ENCODE results near the gene COL18A1.

COL18A1 gene

DNA sequence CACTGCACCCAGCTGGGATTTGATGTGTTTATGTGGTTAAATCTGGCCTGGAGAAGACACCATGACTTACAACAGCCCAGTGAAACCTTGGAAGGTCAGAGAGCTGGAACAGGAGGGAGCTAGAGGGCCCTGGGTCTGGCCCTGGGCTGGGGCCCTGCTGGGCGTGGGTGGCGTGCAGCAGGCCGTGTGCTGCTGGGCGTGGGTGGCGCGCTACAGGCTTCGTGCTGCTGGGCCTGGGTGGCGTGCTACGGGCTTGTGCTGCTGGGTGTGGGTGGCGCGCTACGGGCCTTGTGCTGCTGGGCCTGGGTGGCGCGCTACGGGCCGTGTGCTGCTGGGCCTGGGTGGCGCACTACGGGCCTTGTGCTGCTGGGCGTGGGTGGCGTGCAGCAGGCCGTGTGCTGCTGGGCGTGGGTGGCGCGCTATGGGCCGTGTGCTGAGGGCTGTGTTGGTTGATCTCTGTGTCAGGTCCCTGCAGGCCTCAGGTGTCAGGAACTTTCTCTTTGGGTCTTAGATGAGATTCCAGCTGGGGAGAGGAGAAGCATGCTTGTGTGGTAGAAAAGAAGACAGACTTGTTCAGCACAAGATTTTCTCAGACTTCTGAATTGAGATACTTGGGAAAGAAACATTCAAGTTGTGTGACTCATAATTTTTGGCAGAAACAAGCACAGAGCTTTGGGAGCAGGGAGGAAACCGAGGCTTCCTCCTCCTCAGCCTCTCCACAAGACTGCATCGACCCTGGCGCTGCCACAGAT is 66.0 kb downstream of the COL18A1 start:
- no peak for DNase-seq

DNA sequence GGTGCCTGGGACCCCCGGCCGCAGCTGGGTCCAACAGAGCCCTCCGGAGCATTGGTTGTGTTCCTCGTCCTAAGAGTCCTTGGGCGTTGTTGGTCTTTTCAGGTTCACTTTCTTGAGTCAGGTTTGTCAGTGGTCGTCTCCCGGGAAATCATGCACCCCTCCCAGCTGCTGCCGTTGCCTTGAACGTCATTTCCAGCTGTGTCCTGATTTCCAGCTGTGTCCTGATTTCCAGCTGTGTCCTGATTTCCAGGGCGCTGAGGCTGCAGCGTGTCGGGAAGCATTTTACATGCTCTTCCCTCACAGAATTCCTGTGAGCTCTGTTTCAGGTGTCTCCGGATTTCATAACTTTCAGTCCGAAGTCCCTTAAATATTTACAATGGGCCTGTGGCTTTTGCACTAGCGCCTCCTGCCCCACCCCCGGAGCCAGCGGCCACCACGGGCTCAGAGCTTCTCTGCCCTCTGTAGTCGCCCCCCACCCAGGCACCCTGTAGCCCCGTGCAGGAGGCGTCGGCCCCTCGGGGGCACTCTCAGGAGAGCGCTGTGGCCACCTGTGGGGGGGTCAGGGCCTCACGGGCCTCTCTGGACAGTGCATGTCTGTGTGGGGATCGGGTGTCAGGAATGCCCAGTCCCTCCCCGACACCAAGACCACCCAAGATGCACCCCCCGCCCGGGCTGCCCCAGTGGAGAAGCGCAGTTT is 66.7 kb downstream of the COL18A1 start:
- DNase-seq = no peak

DNA sequence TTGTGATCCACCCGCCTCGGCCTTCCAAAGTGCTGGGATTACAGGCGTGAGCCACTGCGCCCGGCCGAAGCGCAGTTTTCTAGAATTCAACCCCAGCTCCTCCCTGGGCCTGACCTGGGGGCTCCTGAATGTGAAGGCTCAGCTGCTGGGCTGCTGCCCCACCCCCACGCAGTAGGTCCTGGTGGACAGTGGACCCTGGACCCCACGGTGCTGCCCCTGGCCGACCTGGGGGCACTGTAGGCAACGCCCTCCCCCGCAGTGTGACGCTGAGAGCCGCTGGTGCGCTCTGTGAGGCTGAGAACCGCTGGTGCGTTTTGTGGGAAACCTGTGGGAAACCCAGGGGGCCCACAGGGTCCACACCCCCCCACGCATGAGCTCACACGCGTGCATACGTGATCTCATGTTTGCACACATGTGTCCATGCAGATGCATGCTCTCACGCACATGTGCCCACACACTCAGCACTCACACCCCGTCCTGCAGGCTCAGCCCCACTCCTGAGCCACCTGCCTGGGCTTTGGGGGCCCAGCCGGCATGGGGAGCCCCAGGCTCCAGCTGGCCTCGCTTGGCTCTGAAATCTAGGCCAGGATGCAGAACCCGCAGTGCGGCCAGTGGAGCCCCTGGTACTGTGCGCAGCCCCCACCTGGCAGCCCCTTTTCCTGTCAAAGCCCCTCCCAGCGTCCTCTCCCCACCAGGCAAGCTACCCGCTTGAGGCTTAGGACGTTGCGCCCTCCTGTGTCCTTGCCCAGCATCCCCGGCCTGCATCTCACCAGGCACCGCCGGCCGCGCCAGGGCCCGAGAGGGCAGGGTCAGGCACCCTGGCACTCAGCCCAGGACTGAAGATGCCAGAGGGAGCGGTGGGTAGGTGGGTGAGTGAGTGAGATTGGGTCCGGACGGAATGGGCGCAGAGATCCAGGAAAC is 67.7 kb downstream of the COL18A1 start:
- no peak for DNase-seq

DNA sequence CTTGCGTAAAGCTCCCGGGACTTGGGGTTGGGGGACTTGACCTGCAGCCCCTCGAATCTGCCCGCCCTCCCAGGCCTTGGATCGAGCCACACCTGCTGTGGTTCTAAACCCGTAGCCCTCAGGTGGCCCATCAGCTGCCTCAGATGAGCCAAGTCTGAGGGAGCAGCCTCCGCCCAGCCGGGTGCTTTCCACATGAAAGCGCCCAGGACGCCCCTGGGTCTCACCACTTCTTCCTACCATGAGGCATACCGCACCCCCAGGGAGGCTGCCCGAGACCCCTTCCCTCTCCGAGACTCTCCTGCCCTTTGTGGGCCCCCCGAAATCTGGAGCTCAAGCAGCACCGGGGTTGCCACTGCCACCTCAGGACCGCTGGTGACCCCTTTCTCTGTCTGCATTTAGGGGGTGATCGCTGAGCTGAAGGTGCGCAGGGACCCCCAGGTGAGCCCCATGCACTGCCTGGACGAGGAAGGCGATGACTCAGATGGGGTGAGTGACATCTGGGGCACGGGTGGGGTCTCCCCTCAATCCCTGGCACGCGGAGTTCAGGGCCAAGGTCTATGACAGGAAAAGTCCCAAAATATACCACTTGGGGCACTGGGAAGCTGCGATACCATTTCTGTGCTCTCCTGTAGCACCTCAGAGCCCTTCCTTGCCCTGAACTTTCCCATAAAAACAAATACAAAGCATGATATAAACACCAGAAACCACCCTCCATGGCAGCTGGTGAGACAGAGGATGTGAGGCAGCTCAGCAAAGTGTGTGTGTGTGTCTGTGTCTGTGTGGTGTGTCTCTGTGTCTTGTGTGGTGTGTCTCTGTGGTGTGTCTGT is 68.7 kb downstream of the COL18A1 start:
- DNase-seq = no peak

DNA sequence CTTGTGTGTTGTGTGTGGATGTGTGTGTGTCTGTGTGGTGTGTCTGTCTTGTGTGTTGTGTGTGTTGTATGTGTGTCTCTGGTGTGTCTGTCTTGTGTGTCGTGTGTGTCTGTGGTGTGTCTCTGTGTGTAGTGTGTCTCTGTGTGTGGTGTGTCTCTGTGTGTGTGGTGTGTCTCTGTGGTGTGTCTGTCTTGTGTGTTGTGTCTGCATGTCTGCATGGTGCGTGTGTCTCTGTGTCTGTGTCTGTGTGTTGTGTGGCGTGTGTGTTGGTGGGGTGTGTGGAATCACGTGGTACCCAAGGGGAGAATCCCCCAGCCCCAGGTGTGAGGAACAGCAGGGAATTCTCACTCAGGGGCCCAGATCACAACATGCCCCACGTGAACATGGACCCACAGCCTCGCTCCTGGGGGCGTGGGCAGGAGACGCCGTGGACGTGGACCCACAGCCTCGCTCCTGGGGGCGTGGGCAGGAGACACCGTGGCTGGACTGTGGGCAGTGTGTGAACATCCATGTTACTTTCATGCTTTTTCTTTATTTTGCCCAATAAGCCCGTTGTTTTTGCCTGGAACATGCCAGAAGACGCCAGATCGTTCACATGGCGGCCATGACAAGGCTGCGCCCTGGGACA is 69.5 kb downstream of the COL18A1 start:
- no peak for DNase-seq

DNA sequence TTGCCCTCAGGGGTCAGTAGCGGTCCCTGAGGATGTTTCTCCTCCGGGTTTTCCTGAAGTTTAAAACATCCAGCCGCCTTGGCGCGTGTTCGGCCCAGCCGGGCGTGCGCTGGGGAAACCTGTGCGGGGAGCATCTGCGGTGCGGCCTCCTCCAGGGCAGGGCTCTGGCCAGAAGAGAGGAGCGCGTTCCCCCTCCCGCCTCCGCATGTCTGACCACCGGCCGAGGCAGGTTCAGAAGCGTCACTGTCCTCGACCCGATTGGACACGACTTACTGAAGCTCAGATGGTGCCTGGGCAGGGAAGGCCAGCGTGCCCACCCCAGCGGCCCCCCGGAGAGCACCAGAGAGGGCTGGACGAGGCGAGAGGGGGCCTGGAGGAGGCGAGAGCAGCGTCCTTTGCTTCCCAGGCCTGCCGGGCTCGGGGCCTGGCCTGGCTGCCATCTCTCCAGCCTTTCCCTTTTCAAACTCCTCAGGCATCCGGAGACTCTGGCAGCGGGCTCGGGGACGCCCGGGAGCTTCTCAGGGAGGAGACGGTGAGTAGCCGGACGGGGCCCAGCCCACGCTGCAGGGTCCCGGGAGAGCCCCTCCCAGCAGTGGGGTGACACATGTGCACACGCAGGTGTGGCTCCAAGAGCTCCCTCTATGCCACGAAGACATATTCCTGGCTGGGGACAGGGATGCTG is 70.2 kb downstream of the COL18A1 start:
- DNase-seq = no peak

DNA sequence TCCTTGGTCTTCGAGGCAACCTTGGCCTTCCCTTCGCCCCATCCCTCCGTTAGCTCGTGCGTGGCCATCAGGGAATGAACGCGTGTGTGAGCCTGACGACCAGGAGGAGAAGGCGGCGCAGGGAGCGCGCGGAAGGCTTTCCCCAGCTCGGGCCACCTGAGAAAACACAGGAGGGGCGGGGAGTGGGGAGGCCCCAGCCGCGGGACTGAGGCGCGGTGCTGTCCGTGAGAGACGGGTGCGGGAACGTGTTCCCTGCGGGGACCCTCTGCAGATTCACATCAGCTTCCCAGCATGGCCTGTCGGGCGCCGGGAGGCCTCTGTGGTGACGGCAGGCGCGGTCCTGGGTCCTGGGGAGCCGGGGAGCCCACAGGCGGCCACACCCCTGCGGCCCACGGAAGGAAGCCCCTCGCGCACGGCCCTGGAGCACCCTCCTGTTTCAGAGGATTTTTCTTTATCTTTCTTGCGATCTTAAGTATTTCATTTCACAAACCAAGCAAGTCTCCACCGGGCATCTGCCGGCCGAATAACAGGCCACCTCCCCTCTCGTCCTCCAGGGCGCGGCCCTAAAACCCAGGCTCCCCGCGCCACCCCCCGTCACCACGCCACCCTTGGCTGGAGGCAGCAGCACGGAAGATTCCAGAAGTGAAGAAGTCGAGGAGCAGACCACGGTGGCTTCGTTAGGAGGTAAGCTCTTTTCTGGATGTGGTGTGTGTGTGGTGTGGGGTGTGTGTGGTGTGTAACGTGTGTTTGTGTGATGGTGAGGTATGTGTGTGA is 71.0 kb downstream of the COL18A1 start:
- no peak for DNase-seq

DNA sequence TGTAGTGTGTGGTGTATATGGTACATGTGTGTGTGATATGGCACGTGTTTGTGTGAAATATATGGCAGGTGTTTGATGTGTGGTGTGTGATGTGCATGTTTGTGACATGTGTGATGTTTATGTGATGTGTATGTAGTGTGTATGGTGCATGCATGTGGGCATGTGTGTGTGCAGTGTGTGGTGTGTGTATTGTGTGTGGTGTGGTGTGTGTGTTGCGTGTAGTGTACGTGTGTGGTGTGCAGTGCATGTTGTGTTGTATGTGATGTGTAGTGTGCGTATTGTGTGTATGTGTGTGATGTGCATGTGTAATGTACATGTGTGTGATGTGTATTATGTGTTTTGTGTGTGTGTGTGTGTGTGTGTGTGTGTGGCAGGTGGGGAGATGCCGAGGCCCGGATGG is 71.6 kb downstream of the COL18A1 start:
- DNase-seq = no peak

DNA sequence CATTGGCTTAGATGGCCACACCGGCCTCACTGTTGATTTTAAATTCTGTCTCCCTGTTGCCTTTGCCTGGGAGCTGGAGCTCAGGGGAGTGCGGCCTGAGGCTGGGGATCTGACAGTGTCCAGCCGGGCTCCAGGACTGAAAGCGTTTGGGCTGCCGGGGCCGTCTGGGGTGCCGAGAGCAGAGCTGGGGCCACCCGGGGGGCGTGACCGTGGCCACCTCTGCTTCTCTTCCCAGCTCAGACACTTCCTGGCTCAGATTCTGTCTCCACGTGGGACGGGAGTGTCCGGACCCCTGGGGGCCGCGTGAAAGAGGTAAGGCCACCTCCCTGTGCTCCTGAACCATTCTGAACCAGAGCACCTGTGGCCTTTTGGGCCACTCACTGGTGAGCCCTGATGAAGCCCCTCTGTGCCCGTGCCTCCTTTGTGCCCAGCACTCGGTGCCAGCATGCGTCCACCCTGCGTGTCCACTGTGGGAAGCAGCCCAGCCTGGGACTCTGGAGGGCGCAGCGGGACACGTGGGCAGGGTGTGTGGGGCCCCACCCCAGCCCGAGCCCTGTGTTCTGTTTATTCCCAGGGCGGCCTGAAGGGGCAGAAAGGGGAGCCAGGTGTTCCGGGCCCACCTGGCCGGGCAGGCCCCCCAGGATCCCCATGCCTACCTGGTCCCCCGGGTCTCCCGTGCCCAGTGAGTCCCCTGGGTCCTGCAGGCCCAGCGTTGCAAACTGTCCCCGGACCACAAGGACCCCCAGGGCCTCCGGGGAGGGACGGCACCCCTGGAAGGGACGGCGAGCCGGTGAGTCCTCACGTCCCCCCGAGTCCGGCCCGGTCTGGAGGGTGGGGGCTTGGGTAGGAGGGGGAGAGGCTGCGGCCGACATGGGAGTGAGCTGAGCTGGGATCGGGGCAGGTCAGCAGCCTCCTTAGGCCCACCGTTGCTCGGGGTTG is 72.5 kb downstream of the COL18A1 start:
- DNase-seq = no peak

DNA sequence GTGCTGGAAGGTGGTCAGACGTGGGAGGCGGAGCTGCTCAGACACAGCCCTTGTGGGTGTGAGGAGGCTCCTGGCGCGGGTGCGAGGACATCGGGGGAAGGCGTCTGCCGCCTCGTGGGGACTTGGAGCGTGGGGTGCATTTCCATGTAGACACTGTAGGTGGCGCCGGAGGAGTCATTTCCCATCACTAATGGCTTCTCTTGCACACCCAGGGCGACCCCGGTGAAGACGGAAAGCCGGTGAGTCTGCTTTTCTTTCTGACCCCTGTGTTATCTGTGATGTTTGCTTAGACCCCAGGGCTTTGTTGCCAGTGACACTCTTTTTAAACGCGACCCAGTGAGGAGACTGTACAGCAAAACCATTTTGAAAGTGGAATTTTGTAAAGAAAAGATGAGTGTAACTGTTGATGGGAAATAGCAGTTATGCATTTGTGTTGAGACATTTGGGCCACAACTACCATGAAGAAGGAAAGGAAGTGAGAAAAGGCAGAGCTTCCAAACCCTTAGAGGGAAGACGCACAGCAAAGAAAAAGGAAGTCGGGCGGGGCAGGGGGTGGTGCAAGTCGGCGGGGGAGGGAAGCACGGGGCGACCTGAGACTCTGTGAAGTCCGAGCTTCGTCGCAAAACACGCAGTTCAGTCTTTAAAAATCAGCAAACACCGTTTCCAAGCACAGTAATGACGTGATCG is 73.3 kb downstream of the COL18A1 start:
- peak; percentile 87 for DNase-seq

DNA sequence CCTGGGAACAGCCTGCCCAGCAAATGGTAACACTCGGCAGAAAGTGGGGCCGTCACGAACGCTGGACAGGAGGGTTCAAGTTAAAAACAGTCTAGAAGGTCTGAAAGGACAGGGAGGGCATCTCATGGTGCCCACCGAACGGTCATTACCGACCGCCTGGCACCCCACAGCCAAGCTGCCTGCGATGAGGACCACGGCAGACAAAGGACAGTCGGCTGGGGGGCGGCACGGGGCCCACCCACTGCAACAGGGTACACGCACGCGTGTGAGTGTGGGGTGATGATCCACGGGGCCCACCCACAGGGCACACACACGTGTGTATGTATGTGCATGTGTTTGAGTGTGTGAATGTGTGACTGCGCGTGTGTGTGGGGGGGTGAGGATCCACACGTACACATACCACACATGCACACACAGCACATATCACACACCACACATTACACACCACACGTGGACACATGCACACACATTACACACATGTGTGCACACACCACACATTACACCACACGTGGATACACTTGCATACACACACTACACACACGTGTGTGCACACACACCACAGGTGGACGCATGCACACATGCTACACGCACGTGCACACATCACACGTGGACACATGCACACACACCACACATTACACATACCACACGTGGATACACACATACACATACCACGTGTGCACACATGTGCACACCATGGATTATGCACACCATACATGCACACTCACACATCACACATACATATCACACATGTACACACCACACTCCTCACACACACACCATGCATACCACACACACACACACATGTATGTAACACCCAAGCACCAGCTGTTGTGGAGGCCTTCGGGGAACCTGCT is 74.1 kb downstream of the COL18A1 start:
- no peak for DNase-seq

DNA sequence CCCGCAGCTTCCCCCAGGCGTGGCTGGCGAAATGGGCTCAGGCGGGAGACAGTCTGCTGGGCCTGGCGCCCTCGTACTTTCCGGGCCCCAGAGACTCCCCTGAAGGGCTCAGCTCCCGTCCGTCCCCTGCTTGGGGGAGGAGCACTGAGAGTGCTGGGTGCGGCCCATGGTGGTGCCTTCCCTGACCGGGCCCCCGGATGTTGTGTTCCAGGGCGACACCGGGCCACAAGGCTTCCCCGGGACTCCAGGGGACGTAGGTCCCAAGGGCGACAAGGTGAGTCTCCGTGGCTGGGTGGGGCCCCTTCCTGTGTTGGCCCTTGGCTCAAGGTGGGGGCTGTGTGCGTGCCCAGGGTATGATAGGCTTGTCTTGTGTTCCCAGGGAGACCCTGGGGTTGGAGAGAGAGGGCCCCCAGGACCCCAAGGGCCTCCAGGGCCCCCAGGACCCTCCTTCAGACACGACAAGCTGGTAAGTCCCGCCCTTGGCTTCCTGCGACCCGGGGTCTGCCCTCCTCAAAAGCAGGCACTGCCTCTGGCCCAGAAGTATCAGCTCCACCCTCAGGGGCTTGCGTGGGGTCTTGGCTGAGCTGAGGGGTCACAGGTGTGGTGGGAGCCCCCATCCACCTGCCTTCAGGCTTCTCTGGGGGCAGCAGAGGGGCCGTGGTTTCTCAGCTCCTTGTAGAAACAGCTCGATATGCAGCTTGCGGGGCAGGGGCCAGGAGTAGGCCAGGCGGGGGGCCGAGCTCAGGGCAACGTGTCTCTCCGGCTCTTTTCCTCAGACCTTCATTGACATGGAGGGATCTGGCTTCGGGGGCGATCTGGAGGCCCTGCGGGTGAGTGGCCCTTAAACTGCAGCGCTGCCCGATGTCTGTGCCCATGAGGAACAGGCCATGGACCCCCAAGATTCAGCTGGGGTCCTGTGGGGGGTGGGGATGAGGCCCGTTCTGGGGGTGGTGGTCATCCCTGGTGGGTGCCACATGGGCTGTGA is 75.0 kb downstream of the COL18A1 start:
- DNase-seq = no peak

DNA sequence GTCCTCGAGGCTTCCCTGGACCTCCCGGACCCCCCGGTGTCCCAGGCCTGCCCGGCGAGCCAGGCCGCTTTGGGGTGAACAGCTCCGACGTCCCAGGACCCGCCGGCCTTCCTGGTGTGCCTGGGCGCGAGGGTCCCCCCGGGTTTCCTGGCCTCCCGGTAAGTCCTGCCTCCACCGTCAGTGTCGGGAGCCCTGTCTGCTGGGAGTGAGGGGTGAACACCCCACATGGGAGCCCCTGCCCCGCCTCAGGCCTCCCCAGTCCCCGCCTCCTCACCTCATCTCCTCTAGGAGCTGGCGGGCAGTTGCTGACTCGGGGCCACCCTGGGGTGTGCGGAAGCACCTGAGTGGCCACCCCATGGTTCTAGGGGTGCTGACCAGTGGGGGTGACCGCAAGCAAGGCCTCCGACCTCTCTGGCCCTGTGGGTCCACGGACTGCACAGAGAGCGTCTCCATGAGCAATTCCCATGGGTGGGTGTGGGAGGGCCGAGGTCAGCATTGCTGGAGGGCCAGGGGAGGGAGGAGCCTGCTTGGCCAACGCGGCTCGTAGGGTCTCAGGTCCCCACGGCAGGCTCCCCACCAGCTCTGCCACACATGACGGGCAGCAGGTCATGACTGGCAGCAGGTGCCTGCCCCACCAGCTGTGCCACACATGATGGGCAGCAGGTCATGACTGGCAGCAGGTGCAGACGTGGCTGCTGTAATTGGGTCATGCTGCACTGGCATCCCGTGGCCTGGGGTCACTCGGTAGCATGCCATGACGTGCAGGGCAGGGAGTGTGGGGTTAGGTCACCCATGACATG is 75.9 kb downstream of the COL18A1 start:
- no peak for DNase-seq

DNA sequence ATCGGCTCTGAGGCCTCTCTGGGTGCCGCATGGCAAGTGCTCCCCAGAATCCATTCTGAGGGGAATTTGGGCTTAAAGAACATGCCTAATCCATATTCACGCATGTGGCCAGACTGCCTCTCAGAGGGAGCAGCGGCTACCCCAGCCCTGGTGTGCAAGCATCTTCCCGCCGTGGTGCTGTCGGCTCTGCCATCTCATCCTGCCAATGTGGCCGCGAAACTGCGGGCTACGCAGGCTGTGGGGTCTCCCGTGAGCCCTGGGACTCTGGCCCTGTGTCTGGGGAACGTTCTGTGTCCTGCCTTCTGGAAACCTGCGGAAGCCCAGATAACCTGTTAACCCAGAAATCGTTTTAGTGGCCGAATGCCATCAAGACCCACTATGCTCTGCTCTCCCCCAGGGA is 76.6 kb downstream of the COL18A1 start:
- DNase-seq = no peak

DNA sequence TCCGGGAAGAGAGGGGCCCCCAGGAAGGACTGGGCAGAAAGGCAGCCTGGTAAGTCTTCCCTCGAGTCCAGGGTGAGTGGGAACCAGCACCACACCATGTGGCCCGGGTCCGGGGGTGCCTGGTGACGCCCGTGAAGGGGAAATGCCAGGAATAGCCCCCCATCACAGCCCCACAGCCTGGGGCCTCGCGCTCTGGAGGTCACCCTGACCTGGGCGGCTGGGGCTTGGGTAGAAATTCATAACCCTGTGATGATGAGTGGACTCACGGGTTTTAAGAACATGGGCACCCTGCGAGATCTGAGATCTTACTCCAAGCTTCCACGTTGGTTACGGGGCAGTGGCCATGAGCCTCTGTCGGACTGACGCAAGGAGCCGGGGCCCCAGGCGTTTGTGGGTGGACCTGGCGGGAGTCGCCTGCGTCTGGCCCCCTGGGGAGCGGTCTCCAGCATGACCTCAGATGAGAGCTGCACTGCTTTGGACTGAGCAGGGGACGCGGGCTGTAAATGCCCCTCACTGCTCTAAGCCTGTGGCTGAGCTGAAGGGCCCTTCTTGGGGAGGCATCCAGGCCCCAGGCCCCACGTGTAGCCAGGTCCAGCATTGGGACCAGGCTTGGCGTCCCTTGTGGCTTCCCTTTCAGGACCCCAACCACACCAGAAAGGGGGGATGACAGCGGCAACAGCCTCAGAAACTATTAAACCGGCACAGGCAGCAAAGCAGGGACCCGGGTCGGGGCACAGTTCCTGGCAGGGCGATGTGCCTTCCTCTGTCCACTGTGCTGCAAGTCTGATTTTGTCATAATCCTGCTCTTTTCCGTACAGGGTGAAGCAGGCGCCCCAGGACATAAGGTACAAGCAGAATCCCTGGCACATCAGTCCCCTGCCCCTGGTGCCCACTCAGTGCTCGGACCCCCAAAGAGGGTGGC is 77.3 kb downstream of the COL18A1 start:
- DNase-seq = no peak

Measured in MV-4-11 (cell line).